ENCODE results near the gene FHOD1.

The FHOD1 gene

DNA sequence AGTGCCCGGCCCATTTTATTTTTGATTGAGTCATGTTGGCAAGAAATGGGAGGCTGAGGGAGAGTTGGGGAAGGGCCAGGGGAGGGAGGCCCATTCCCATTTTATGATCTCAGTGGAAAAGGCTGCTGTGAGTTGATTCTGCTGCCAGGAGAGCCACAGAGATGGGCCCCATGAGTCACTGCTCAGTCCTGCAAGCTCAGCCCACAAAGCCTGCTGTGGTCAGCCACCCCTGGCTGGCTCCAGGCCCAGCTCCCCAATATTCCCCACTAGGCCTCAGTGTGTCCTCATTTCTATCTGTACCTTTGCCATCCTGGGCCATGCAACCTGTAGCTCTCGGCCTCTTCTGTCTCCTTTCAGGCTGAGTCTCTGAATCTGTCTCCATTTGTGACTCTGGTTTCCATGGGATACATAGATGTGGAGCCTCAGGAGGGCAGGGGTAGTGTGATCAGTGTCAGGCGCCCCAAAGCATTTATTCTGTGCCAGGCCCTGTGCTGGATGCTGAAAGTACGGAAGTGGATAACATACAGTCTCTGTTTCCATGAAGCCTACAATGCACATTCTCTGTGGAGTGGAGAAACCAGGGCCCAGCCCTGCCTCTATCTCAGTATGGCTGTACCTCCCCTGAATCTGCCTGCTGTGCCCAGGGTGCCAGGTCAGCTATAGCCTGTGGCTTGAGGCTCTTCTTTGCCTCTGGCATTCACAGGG, 30.2 kb upstream of the FHOD1 start:
- H3K4me3 ChIP-seq (ENCODE audit: severe bottlenecking), result peak overlapping the region; percentile 80
- TF ChIP-seq, protein P1, sequence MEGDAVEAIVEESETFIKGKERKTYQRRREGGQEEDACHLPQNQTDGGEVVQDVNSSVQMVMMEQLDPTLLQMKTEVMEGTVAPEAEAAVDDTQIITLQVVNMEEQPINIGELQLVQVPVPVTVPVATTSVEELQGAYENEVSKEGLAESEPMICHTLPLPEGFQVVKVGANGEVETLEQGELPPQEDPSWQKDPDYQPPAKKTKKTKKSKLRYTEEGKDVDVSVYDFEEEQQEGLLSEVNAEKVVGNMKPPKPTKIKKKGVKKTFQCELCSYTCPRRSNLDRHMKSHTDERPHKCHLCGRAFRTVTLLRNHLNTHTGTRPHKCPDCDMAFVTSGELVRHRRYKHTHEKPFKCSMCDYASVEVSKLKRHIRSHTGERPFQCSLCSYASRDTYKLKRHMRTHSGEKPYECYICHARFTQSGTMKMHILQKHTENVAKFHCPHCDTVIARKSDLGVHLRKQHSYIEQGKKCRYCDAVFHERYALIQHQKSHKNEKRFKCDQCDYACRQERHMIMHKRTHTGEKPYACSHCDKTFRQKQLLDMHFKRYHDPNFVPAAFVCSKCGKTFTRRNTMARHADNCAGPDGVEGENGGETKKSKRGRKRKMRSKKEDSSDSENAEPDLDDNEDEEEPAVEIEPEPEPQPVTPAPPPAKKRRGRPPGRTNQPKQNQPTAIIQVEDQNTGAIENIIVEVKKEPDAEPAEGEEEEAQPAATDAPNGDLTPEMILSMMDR (IDR thresholded peaks at IDR 0.05; ENCODE audit: poor library complexity, severe bottlenecking), result no peak
- H3K36me3 ChIP-seq (ENCODE audit: low read depth), result peaks cover 39% of the 10 kb centered on the region
- ATAC-seq (ENCODE audit: low read depth) (peak; percentile 78), DNase-seq (ENCODE audit: low spot score) (peak; percentile 94)
- H3K27ac ChIP-seq (ENCODE audit: poor library complexity, severe bottlenecking), result peak overlapping the region; percentile 95
- no peaks in the 10 kb centered on the region for H3K9me3 ChIP-seq (ENCODE audit: severe bottlenecking)
- H3K27me3 ChIP-seq (ENCODE audit: insufficient read depth, poor library complexity, severe bottlenecking), result no peaks in the 10 kb centered on the region
- peaks cover 21% of the 10 kb centered on the region for H3K4me1 ChIP-seq (ENCODE audit: insufficient read depth, poor library complexity, severe bottlenecking)

DNA sequence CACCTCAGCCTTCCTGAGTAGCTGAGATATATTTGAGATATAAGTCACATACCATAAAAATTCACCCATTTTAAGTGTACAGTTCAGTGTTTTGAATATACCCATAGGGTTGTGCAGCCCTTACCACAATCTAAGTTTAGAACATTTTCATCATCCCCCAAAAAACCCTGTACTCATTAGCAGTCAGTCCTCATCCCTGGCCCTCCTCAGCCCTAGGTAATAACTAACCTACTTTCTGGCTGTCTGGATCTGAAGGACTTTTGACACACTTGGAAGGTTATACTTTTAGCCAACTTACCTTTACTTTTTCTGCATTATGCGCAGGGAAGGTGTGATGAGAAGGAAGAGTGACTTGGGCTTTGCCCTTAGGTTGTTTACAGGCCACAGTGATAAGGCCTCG, 28.0 kb upstream of the FHOD1 start:
- H3K4me3 ChIP-seq (ENCODE audit: severe bottlenecking), result no peak overlapping the region
- TF ChIP-seq, protein P1 (IDR thresholded peaks at IDR 0.05; ENCODE audit: poor library complexity, severe bottlenecking), result no peak
- H3K4me1 ChIP-seq (ENCODE audit: insufficient read depth, poor library complexity, severe bottlenecking), result peaks cover 21% of the 10 kb centered on the region
- DNase-seq (ENCODE audit: low spot score) (no peak), ATAC-seq (ENCODE audit: low read depth) (no peak)
- no peaks in the 10 kb centered on the region for H3K9me3 ChIP-seq (ENCODE audit: severe bottlenecking)
- no peaks in the 10 kb centered on the region for H3K27me3 ChIP-seq (ENCODE audit: insufficient read depth, poor library complexity, severe bottlenecking)
- H3K27ac ChIP-seq (ENCODE audit: poor library complexity, severe bottlenecking), result no peak overlapping the region
- H3K36me3 ChIP-seq (ENCODE audit: low read depth), result peaks cover 24% of the 10 kb centered on the region

DNA sequence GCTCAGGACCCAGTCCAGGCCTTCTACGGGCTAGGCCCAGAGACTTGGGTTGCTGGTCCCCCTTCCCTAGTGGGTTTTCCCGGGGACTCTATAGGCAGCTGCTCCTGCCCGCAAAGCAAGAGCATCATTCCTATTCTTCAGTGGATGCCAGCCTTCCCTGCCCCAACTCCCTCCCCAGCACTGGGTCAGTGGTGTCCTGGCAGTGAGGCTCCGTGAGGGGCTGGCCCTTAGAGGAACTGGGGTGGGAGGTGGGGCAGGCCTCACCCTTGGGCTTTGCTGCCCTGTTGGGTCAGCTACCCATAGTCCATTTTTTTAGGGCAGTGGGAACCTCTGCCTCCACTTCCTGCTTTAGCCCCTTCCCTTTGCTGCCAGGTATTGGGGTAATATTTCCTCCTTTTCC, 24.2 kb upstream of the FHOD1 start:
- no peak overlapping the region for H3K4me3 ChIP-seq (ENCODE audit: severe bottlenecking)
- H3K27ac ChIP-seq (ENCODE audit: poor library complexity, severe bottlenecking), result no peak overlapping the region
- peak; percentile 22; the same call in 2 of the 3 replicates for ATAC-seq (ENCODE audit: low read depth)
- H3K36me3 ChIP-seq (ENCODE audit: low read depth), result peaks cover 18% of the 10 kb centered on the region
- peak; percentile 34 for DNase-seq (ENCODE audit: low spot score)
- no peaks in the 10 kb centered on the region for H3K9me3 ChIP-seq (ENCODE audit: severe bottlenecking)
- TF ChIP-seq, protein P1 (IDR thresholded peaks at IDR 0.05; ENCODE audit: poor library complexity, severe bottlenecking), result no peak
- peaks cover 2% of the 10 kb centered on the region for H3K4me1 ChIP-seq (ENCODE audit: insufficient read depth, poor library complexity, severe bottlenecking)
- H3K27me3 ChIP-seq (ENCODE audit: insufficient read depth, poor library complexity, severe bottlenecking), result no peaks in the 10 kb centered on the region

DNA sequence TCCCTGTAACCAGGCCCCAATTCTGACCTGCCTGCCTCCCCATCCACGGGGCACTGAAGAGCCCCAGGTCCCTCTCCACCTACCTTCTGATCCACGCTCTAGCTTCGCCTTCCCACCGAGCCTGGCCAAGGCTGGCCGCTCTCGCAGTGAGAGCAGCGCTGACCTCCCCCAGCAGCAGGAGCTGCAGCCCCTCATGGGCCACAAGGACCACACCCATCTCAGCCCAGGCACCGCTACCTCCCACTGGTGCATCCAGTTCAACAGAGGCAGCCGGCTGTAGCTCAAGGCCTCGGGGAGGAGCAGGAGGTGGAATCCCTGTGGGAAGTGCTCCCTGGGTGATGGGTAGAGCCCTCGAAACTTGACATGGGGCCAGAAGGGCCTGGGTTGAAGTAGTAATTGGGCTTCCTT, 23.7 kb upstream of the FHOD1 start:
- Histone ChIP-seq H3K27me3 (ENCODE audit: insufficient read depth, poor library complexity, severe bottlenecking) (no peaks in the 10 kb centered on the region), H3K9me3 (ENCODE audit: severe bottlenecking) (no peaks in the 10 kb centered on the region), H3K4me3 (ENCODE audit: severe bottlenecking) (no peak overlapping the region), H3K4me1 (ENCODE audit: insufficient read depth, poor library complexity, severe bottlenecking) (peaks cover 2% of the 10 kb centered on the region), H3K36me3 (ENCODE audit: low read depth) (peaks cover 13% of the 10 kb centered on the region), H3K27ac (ENCODE audit: poor library complexity, severe bottlenecking) (no peak overlapping the region)
- TF ChIP-seq, protein P1 (IDR thresholded peaks at IDR 0.05; ENCODE audit: poor library complexity, severe bottlenecking), result no peak
- DNase-seq (ENCODE audit: low spot score), result peak; percentile 62
- no peak; the same call in 1 of the 3 replicates for ATAC-seq (ENCODE audit: low read depth)

DNA sequence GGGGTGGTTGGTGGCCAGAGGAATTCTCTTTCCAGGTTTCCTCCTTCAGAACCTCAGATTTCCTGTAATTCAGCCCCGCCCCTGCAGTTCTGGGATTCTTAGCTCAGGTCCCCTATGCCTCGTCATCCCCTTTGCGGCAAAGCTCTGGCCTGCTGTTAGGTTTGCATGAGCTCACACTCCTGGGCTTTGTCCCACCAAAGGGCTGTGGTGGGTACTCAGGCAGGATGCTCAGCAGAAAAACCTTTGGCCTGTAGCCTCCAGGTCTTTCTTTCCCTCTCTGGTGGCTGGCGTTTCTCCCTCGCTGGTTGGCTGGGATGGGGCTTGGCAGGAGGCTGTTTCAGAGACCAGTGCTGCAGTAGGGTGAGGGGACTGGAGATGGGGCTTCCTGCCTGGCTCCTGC, 22.5 kb upstream of the FHOD1 start:
- Histone ChIP-seq H3K27ac (ENCODE audit: poor library complexity, severe bottlenecking) (no peak overlapping the region), H3K4me1 (ENCODE audit: insufficient read depth, poor library complexity, severe bottlenecking) (peaks cover 2% of the 10 kb centered on the region), H3K36me3 (ENCODE audit: low read depth) (peaks cover 4% of the 10 kb centered on the region), H3K9me3 (ENCODE audit: severe bottlenecking) (no peaks in the 10 kb centered on the region), H3K4me3 (ENCODE audit: severe bottlenecking) (no peak overlapping the region), H3K27me3 (ENCODE audit: insufficient read depth, poor library complexity, severe bottlenecking) (no peaks in the 10 kb centered on the region)
- peak; percentile 19; the same call in 1 of the 3 replicates for ATAC-seq (ENCODE audit: low read depth)
- TF ChIP-seq, protein P1 (IDR thresholded peaks at IDR 0.05; ENCODE audit: poor library complexity, severe bottlenecking), result no peak
- DNase-seq (ENCODE audit: low spot score), result peak; percentile 44
